Esophagus muscularis mucosa (tissue), 3 donors: ENCODE measurements around the gene FREM1.

ENCODE experiments used
- CTCF ChIP-seq, 3 experiments: fragments of 200-600 bp in 2 of 3; fragments of 450-650 bp in 1 of 3; sonication (generic) in 2 of 3; IDR thresholded peaks; one replicate each; pipeline ENCODE4 v1.5.1; 2017 to 2019; ENCODE audit warnings: antibody characterized with exemption in 3 of 3, mild to moderate bottlenecking in 2 of 3, moderate library complexity in 1 of 3
- POLR2AphosphoS5 ChIP-seq, 2 donors: sonication (generic); formaldehyde crosslinking; IDR thresholded peaks; one replicate each; pipeline ENCODE4 v1.6.1; 2017; ENCODE audit warnings: antibody characterized with exemption in 2 of 2

GRCh38 chr9:14749741-14750211, 160.5 kb downstream of the FREM1 start:
- TF ChIP-seq CTCF (IDR thresholded peaks at IDR 0.05) (no peak), POLR2AphosphoS5 (IDR thresholded peaks at IDR 0.05) (no peak)
